Stimulated activated CD8-positive, alpha-beta memory T cell treated with anti-CD3 and anti-CD28 coated beads, Interleukin-7, amount 100 ng/mL, for 4 hours (primary cell): ENCODE results near the gene MICU2.

Source experiments
- DNase-seq, 2 donors: peaks; one replicate each; pipeline ENCODE4 v3.0.0-alpha.2; 2020; ENCODE audit warnings: low read depth in 2 of 2

Gene MICU2

GRCh38 chr13:21544515-21544914 lies 59.5 kb downstream of the MICU2 start:
- no peak for DNase-seq

GRCh38 chr13:21542563-21542962 lies 61.4 kb downstream of the MICU2 start:
- no peak for DNase-seq

- no peak for DNase-seq
Observed at GRCh38 chr13:21541980-21542379, 62.0 kb downstream of the MICU2 start.

- DNase-seq: no peak
Observed at GRCh38 chr13:21541271-21541670, 62.7 kb downstream of the MICU2 start.

- DNase-seq: no peak
Observed at GRCh38 chr13:21539687-21540086, 64.3 kb downstream of the MICU2 start.

- no peak for DNase-seq
Observed at GRCh38 chr13:21538753-21539152, 65.2 kb downstream of the MICU2 start.

- no peak for DNase-seq
Observed at GRCh38 chr13:21538280-21538679, 65.7 kb downstream of the MICU2 start.

- DNase-seq: no peak
Observed at GRCh38 chr13:21537105-21537504, 66.9 kb downstream of the MICU2 start.

GRCh38 chr13:21534760-21535159 lies 69.2 kb downstream of the MICU2 start:
- DNase-seq: no peak

- DNase-seq: no peak
Observed at GRCh38 chr13:21531455-21531854, 72.5 kb downstream of the MICU2 start.

- no peak for DNase-seq
Observed at GRCh38 chr13:21530656-21531055, 73.3 kb downstream of the MICU2 start.

- DNase-seq: no peak
Observed at GRCh38 chr13:21529146-21529893, 74.7 kb downstream of the MICU2 start.

- DNase-seq: no peak
Observed at GRCh38 chr13:21528616-21529015, 75.4 kb downstream of the MICU2 start.

- no peak for DNase-seq
Observed at GRCh38 chr13:21526707-21527540, 77.0 kb downstream of the MICU2 start.

GRCh38 chr13:21522847-21523246 lies 81.1 kb downstream of the MICU2 start:
- no peak for DNase-seq

GRCh38 chr13:21522130-21522529 lies 81.8 kb downstream of the MICU2 start:
- no peak for DNase-seq

GRCh38 chr13:21518617-21519144 lies 85.3 kb downstream of the MICU2 start:
- DNase-seq: no peak

- no peak for DNase-seq
Observed at GRCh38 chr13:21517576-21517975, 86.4 kb downstream of the MICU2 start.

GRCh38 chr13:21516805-21517204 lies 87.2 kb downstream of the MICU2 start:
- no peak for DNase-seq

- DNase-seq: no peak
Observed at GRCh38 chr13:21511849-21512248, 92.1 kb downstream of the MICU2 start.

- no peak for DNase-seq
Observed at GRCh38 chr13:21504379-21504778, 99.6 kb downstream of the MICU2 start.

GRCh38 chr13:21501686-21502085 lies 102.3 kb downstream of the MICU2 start:
- no peak for DNase-seq

- no peak for DNase-seq
Observed at GRCh38 chr13:21486322-21486721, 117.6 kb downstream of the MICU2 start.
